ENCODE results near the gene SLC5A11. TPM values are rescaled to one million over a fixed set of nuclear protein-coding genes. Genes with fewer than 3 reads are reported as not detected.
A peak's percentile ranks its signal among the peaks of the same experiment; 100 is the strongest.

The SLC5A11 gene
- total and polyA plus RNA-seq, 3 experiments from 2014 or later = 0.15 to 0.20 TPM; not detected in 1

GRCh38 chr16:24953306-24953705, 107.5 kb downstream of the SLC5A11 start:
- peaks cover 0 to 3% (median 3%) of the 10 kb centered on the region in 3 donors for H3K4me1 Mint-ChIP-seq
- peaks cover 19 to 93% (median 45%) of the 10 kb centered on the region in 3 donors for H3K36me3 Mint-ChIP-seq
- no peak for DNase-seq
- no peaks in the 10 kb centered on the region for H3K9me3 Mint-ChIP-seq
- H3K27ac ChIP-seq (ENCODE audit: low read depth, low read length) = no peak overlapping the region
- H3K9me3 ChIP-seq (ENCODE audit: low read length) = no peaks in the 10 kb centered on the region
- no peaks in the 10 kb centered on the region for H3K27me3 Mint-ChIP-seq
- ChIA-PET CTCF (no interaction called here), POLR2A (no interaction called here)
- H3K27me3 ChIP-seq (ENCODE audit: insufficient read depth, low read length, poor library complexity, severe bottlenecking) = no peaks in the 10 kb centered on the region
- H3K4me1 ChIP-seq (ENCODE audit: insufficient read depth, low read length) = no peaks in the 10 kb centered on the region
- no peak overlapping the region for H3K4me3 Mint-ChIP-seq
- H3K36me3 ChIP-seq (ENCODE audit: insufficient read depth, low read length) = peaks cover 59% of the 10 kb centered on the region
- no peak overlapping the region for H3K4me3 ChIP-seq (ENCODE audit: low read length)
- peak overlapping the region in 3 of 8 donors; percentile 10 to 70 (median 33) for H3K27ac Mint-ChIP-seq

DNA sequence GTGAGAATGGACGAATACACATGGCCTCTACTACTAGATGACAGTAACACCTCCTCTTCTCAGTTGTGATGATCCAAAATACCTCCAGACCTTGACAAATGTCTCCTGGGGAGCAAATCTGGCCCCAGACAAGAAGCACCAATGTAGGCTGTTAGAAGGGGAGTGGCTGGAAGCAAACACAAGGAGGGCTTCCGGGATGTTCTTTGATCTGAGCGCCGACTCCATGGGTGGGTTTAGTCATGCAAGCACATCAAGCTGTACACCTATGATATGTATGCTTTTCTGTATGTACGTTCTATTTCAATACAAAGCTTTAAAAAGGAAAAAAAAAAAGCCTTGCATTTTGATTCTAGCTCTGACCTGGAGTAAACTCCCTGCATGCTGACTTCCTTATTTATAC, 108.0 kb downstream of the SLC5A11 start:
- H3K9me3 ChIP-seq (ENCODE audit: low read length) = no peaks in the 10 kb centered on the region
- CTCF ChIA-PET = no interaction called here

DNA sequence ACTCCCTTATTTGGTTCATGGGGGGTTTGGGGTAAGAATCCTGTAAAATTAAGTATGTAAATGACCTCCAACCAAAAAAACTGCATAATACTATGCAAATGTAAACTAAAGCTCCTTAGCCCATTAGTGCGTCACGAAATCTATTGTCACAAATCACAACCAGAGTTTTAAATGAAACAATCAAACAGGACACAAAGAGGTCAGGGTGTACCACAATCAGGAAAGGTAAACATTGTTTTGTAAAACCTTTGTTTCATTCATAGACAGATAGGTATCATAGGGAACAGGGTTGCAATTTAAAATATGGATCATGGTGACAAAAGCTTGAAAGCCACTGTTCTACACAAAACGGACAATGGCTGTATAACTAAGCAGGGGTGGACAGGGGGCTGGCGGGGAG, 108.4 kb downstream of the SLC5A11 start:
- peaks cover 21 to 96% (median 48%) of the 10 kb centered on the region in 3 donors for H3K36me3 Mint-ChIP-seq
- peaks cover 0 to 3% (median 3%) of the 10 kb centered on the region in 3 donors for H3K4me1 Mint-ChIP-seq
- peaks cover 66% of the 10 kb centered on the region for H3K36me3 ChIP-seq (ENCODE audit: insufficient read depth, low read length)
- DNase-seq = no peak
- H3K4me1 ChIP-seq (ENCODE audit: insufficient read depth, low read length) = no peaks in the 10 kb centered on the region
- no peak overlapping the region for H3K4me3 ChIP-seq (ENCODE audit: low read length)
- ChIA-PET CTCF (interaction anchor here (0.8 kb wide), 1 partner anchor 271 kb away, joined by 3 read pairs; no protein-coding TSS in a partner anchor), POLR2A (no interaction called here)
- no peaks in the 10 kb centered on the region for H3K27me3 ChIP-seq (ENCODE audit: insufficient read depth, low read length, poor library complexity, severe bottlenecking)
- no peak overlapping the region for H3K27ac ChIP-seq (ENCODE audit: low read depth, low read length)
- H3K9me3 ChIP-seq (ENCODE audit: low read length) = no peaks in the 10 kb centered on the region
- no peaks in the 10 kb centered on the region for H3K27me3 Mint-ChIP-seq
- peak overlapping the region in 1 of 8 donors; percentile 12 for H3K27ac Mint-ChIP-seq
- no peak overlapping the region for H3K4me3 Mint-ChIP-seq
- H3K9me3 Mint-ChIP-seq = no peaks in the 10 kb centered on the region

More for the DNA sequence above, 108.0 kb downstream of the SLC5A11 start:
- Histone ChIP-seq H3K36me3 (ENCODE audit: insufficient read depth, low read length) (peaks cover 62% of the 10 kb centered on the region), H3K27me3 (ENCODE audit: insufficient read depth, low read length, poor library complexity, severe bottlenecking) (no peaks in the 10 kb centered on the region), H3K4me3 (ENCODE audit: low read length) (no peak overlapping the region), H3K4me1 (ENCODE audit: insufficient read depth, low read length) (no peaks in the 10 kb centered on the region), H3K27ac (ENCODE audit: low read depth, low read length) (no peak overlapping the region)
- POLR2A ChIA-PET = no interaction called here
- Mint-ChIP-seq H3K36me3 (peaks cover 19 to 94% (median 46%) of the 10 kb centered on the region in 3 donors), H3K4me1 (peaks cover 0 to 3% (median 3%) of the 10 kb centered on the region in 3 donors), H3K9me3 (no peaks in the 10 kb centered on the region), H3K27ac (peak overlapping the region in 3 of 8 donors; percentile 12 to 57 (median 33)), H3K4me3 (no peak overlapping the region), H3K27me3 (no peaks in the 10 kb centered on the region)
- DNase-seq = no peak

GRCh38 chr16:24955975-24956731, 110.4 kb downstream of the SLC5A11 start:
- Mint-ChIP-seq H3K36me3 (peaks cover 25 to 93% (median 51%) of the 10 kb centered on the region in 3 donors), H3K9me3 (no peaks in the 10 kb centered on the region), H3K27me3 (no peaks in the 10 kb centered on the region), H3K27ac (peak overlapping the region in 1 of 8 donors; percentile 12), H3K4me3 (no peak overlapping the region), H3K4me1 (peaks cover 0 to 3% (median 3%) of the 10 kb centered on the region in 3 donors)
- no peak overlapping the region for H3K27ac ChIP-seq (ENCODE audit: low read depth, low read length)
- peaks cover 74% of the 10 kb centered on the region for H3K36me3 ChIP-seq (ENCODE audit: insufficient read depth, low read length)
- no peak for DNase-seq
- no peak overlapping the region for H3K4me3 ChIP-seq (ENCODE audit: low read length)
- no peaks in the 10 kb centered on the region for H3K4me1 ChIP-seq (ENCODE audit: insufficient read depth, low read length)
- H3K9me3 ChIP-seq (ENCODE audit: low read length) = no peaks in the 10 kb centered on the region
- H3K27me3 ChIP-seq (ENCODE audit: insufficient read depth, low read length, poor library complexity, severe bottlenecking) = no peaks in the 10 kb centered on the region
- POLR2A ChIA-PET = no interaction called here
- CTCF ChIA-PET = no interaction called here

GRCh38 chr16:24957887-24958286, 112.1 kb downstream of the SLC5A11 start:
- no peaks in the 10 kb centered on the region for H3K27me3 ChIP-seq (ENCODE audit: insufficient read depth, low read length, poor library complexity, severe bottlenecking)
- Mint-ChIP-seq H3K36me3 (peaks cover 36 to 91% (median 51%) of the 10 kb centered on the region in 3 donors), H3K27me3 (no peaks in the 10 kb centered on the region), H3K4me1 (peaks cover 0 to 3% (median 3%) of the 10 kb centered on the region in 3 donors), H3K27ac (peak overlapping the region in 1 of 8 donors; percentile 30), H3K4me3 (no peak overlapping the region), H3K9me3 (peaks cover 0 to 5% (median 0%) of the 10 kb centered on the region in 5 donors)
- no peak overlapping the region for H3K4me3 ChIP-seq (ENCODE audit: low read length)
- H3K4me1 ChIP-seq (ENCODE audit: insufficient read depth, low read length) = no peaks in the 10 kb centered on the region
- peaks cover 72% of the 10 kb centered on the region for H3K36me3 ChIP-seq (ENCODE audit: insufficient read depth, low read length)
- POLR2A ChIA-PET = no interaction called here
- CTCF ChIA-PET = no interaction called here
- no peak overlapping the region for H3K27ac ChIP-seq (ENCODE audit: low read depth, low read length)
- H3K9me3 ChIP-seq (ENCODE audit: low read length) = no peaks in the 10 kb centered on the region
- DNase-seq = no peak

Other genes starting within 250 kb of the SLC5A11 start
- 10 to 100 TPM; 40.4 to 44.0 TPM for gene TNRC6A, start 116.3 kb upstream of the SLC5A11 start, total RNA-seq
- 11.4 TPM for gene TNRC6A, start 116.3 kb upstream of the SLC5A11 start, polyA plus RNA-seq
- 10 to 100 TPM; 52.6 to 58.5 TPM for gene ARHGAP17, start 169.4 kb downstream of the SLC5A11 start, total RNA-seq
- 41.7 TPM for gene ARHGAP17, start 169.4 kb downstream of the SLC5A11 start, polyA plus RNA-seq

All from CD8-positive, alpha-beta memory T cell (primary cell).